ENCODE data around the gene SLCO3A1. TPM values are rescaled to one million over a fixed set of nuclear protein-coding genes. Genes with fewer than 3 reads are reported as not detected.

SLCO3A1 gene
- total RNA-seq, 1 donor, result 17.7 TPM

DNA sequence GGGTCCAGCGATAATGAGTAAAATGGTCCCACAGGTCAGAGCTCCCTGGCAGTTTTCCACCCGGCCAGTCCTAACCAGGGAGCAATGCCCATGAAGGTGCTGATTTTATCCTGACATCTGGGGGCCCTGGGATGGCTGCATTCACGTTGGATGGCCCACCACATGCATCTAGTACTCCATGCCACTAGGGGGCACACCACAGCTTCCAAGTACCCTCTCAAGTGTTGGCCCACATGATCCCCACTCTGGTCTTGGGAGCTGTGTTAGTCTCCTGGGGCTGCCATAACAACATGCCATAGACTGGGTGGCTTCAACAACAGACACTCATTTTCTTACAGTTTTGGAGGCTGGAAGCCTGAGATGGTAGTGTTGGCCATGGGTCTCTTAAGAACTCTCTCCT lies 225.5 kb downstream of the SLCO3A1 start:
- Histone ChIP-seq H3K4me3 (ENCODE audit: low read length) (no peak overlapping the region), H3K27me3 (ENCODE audit: insufficient read depth, low read length) (no peaks in the 10 kb centered on the region), H3K9me3 (ENCODE audit: low read depth, low read length) (no peaks in the 10 kb centered on the region), H3K4me1 (ENCODE audit: insufficient read depth, low read length) (peaks cover 31% of the 10 kb centered on the region)

DNA sequence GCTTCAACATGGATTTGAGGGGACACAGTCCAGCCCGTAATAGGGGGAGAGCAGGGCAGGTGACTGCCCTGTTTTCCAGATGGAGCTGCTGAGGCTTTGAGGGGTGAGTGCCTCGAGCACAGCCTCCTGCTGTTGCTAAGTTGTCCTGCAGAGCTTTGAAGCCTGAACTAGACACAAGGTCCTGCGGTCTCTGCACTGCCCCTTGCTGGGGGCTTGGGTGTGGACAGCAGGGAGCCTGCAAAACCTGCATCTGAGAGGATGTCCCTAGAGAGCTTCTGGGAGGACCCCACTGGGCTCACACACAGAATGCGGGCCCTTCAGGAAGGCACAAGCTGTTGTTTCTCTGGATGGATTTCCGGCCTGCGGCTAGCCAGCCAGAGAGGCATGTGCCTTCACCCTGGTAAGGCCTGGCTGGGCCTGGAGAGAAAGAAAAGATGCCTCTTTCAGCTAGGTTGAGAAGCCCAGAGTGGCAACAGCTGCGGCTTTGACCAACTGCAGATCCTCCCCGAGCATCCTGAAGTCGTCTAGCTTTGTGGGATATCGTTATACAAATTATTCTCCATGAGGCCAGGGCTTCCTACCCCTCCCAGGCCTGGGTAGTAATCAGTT lies 226.2 kb downstream of the SLCO3A1 start:
- Histone ChIP-seq H3K27me3 (ENCODE audit: insufficient read depth, low read length) (no peaks in the 10 kb centered on the region), H3K4me3 (ENCODE audit: low read length) (no peak overlapping the region), H3K4me1 (ENCODE audit: insufficient read depth, low read length) (peaks cover 24% of the 10 kb centered on the region), H3K9me3 (ENCODE audit: low read depth, low read length) (no peaks in the 10 kb centered on the region)

GRCh38 chr15:92082006-92082843 lies 228.7 kb downstream of the SLCO3A1 start:
- no peak overlapping the region for H3K4me3 ChIP-seq (ENCODE audit: low read length)
- H3K9me3 ChIP-seq (ENCODE audit: low read depth, low read length), result no peaks in the 10 kb centered on the region
- H3K4me1 ChIP-seq (ENCODE audit: insufficient read depth, low read length), result peaks cover 12% of the 10 kb centered on the region
- H3K27me3 ChIP-seq (ENCODE audit: insufficient read depth, low read length), result no peaks in the 10 kb centered on the region

DNA sequence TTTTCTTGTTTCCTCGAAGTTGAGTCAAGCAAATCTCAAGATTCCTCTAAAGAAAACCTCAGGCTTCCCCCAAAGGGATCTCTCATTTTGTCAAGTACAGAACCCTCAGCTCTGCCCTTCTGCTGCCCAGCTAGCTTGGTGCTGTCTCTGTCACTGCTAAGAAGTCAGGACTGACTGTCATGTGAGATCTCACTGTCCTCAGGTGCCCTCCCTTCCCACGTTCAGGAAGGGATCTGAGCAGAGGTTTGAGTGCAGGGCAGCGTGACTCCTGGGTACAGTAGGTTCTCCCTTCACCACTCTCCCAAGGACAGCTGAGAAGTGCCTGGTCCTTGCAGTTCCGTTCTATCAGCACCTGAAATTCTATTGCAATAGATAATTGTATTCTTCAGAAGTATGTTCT lies 229.7 kb downstream of the SLCO3A1 start:
- no peaks in the 10 kb centered on the region for H3K27me3 ChIP-seq (ENCODE audit: insufficient read depth, low read length)
- H3K4me3 ChIP-seq (ENCODE audit: low read length), result no peak overlapping the region
- H3K9me3 ChIP-seq (ENCODE audit: low read depth, low read length), result no peaks in the 10 kb centered on the region
- H3K4me1 ChIP-seq (ENCODE audit: insufficient read depth, low read length), result peaks cover 4% of the 10 kb centered on the region

- H3K9me3 ChIP-seq (ENCODE audit: low read depth, low read length), result no peaks in the 10 kb centered on the region
- no peaks in the 10 kb centered on the region for H3K27me3 ChIP-seq (ENCODE audit: insufficient read depth, low read length)
- peaks cover 9% of the 10 kb centered on the region for H3K4me1 ChIP-seq (ENCODE audit: insufficient read depth, low read length)
- no peak overlapping the region for H3K4me3 ChIP-seq (ENCODE audit: low read length)
Measured at GRCh38 chr15:92087211-92087610, 233.7 kb downstream of the SLCO3A1 start.

GRCh38 chr15:92091155-92091734 lies 237.7 kb downstream of the SLCO3A1 start:
- H3K27me3 ChIP-seq (ENCODE audit: insufficient read depth, low read length), result no peaks in the 10 kb centered on the region
- no peaks in the 10 kb centered on the region for H3K9me3 ChIP-seq (ENCODE audit: low read depth, low read length)
- peaks cover 32% of the 10 kb centered on the region for H3K4me1 ChIP-seq (ENCODE audit: insufficient read depth, low read length)
- no peak overlapping the region for H3K4me3 ChIP-seq (ENCODE audit: low read length)

- H3K4me1 ChIP-seq (ENCODE audit: insufficient read depth, low read length), result peaks cover 44% of the 10 kb centered on the region
- H3K4me3 ChIP-seq (ENCODE audit: low read length), result no peak overlapping the region
- no peaks in the 10 kb centered on the region for H3K27me3 ChIP-seq (ENCODE audit: insufficient read depth, low read length)
- H3K9me3 ChIP-seq (ENCODE audit: low read depth, low read length), result no peaks in the 10 kb centered on the region
Measured at GRCh38 chr15:92092289-92093105, 239.0 kb downstream of the SLCO3A1 start.

- no peak overlapping the region for H3K4me3 ChIP-seq (ENCODE audit: low read length)
- H3K9me3 ChIP-seq (ENCODE audit: low read depth, low read length), result no peaks in the 10 kb centered on the region
- no peaks in the 10 kb centered on the region for H3K27me3 ChIP-seq (ENCODE audit: insufficient read depth, low read length)
- H3K4me1 ChIP-seq (ENCODE audit: insufficient read depth, low read length), result peaks cover 45% of the 10 kb centered on the region
Measured at GRCh38 chr15:92095693-92096092, 242.2 kb downstream of the SLCO3A1 start.

GRCh38 chr15:92097474-92098178 lies 244.1 kb downstream of the SLCO3A1 start:
- Histone ChIP-seq H3K27me3 (ENCODE audit: insufficient read depth, low read length) (no peaks in the 10 kb centered on the region), H3K4me3 (ENCODE audit: low read length) (no peak overlapping the region), H3K4me1 (ENCODE audit: insufficient read depth, low read length) (peaks cover 34% of the 10 kb centered on the region), H3K9me3 (ENCODE audit: low read depth, low read length) (no peaks in the 10 kb centered on the region)

DNA sequence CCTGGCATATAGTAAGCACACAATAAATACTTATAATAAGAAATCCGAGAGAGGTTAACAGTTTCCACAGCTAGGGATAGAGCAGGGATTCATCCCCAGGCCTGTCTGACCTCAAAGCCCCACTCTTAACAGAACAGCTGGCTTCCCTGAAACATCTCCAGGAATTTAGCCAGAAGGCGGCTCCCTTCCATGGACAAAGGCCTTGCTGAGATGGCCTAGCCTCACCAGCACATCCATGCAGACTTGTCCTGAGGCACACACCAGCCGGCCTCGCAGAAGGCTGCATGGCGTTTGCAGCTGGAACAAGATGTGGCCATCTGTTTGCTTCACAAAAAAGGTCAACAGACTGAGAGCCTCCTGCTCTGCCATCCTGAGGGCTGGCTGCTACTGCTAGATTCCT lies 245.4 kb downstream of the SLCO3A1 start:
- Histone ChIP-seq H3K9me3 (ENCODE audit: low read depth, low read length) (no peaks in the 10 kb centered on the region), H3K4me3 (ENCODE audit: low read length) (no peak overlapping the region), H3K27me3 (ENCODE audit: insufficient read depth, low read length) (no peaks in the 10 kb centered on the region), H3K4me1 (ENCODE audit: insufficient read depth, low read length) (peaks cover 31% of the 10 kb centered on the region)

DNA sequence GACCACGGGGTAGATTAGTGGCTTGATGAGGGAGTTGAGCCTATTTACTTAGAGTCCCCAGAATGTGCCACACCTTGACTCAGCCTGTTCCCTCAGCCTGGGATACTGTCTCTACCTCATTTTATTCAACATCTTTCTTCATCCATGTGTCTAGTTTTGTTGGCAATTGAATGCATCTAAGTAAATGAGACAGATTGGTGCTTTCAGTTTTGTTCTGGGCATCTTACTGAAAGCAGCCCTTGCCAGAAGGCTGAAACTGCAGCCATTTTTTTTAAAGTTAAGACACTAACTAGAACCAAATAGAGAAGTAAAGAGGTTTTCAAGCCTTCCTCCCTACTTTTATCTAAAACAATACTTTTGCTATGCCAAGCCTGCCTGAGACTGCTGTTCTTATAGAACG lies 246.8 kb downstream of the SLCO3A1 start:
- H3K4me3 ChIP-seq (ENCODE audit: low read length), result no peak overlapping the region
- no peaks in the 10 kb centered on the region for H3K27me3 ChIP-seq (ENCODE audit: insufficient read depth, low read length)
- peaks cover 23% of the 10 kb centered on the region for H3K4me1 ChIP-seq (ENCODE audit: insufficient read depth, low read length)
- H3K9me3 ChIP-seq (ENCODE audit: low read depth, low read length), result no peaks in the 10 kb centered on the region

DNA sequence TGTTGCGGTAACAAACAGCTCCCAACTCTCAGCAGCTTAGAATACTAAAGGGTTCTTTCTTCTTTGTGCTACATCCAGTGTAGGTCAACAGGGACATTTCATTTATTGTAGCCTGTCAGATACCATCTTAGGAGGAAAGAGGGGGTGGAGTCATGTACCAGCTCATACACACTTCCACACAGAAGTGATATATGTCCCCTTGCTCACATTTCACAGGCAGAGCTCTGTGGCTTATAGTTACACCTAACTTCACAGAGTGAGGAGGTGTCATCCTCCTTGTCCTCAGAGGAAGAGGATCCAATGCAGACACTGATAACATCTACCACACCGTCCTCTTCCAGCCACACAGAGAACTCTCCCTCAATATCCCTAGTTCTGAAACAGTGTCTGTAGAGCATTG lies 247.2 kb downstream of the SLCO3A1 start:
- H3K27me3 ChIP-seq (ENCODE audit: insufficient read depth, low read length), result no peaks in the 10 kb centered on the region
- peaks cover 18% of the 10 kb centered on the region for H3K4me1 ChIP-seq (ENCODE audit: insufficient read depth, low read length)
- H3K4me3 ChIP-seq (ENCODE audit: low read length), result no peak overlapping the region
- H3K9me3 ChIP-seq (ENCODE audit: low read depth, low read length), result no peaks in the 10 kb centered on the region

DNA sequence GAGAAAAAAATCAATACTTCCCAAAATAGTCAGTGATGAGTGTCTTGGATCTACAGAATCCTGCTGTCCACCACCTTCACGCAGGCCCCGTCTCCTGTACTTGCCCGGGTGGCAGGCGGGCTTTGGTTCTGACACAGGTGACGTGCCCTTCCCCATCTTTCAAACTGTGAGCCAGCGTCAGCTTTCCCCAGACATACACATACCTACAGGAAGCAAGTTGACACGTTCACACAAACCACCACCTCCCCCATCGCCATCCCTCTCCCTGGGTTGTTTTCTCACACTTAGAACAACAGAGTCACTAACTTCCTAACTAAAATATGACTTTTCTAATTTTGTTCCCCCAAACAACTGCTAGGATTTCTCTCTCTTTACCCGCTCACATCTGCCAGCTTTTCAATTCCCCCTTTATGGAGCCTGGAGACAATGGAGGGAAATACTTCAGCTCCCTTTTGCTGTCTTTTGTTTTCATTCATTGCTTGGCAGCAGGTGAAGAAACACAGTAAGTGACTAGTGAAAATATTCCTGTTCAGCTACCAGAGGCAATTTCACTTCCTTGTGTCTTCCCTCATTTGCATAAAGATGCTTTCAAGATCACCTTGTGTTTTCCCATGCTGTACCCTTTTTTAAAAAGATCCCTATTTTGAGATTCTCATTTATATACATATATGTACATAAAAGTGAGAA lies 248.3 kb downstream of the SLCO3A1 start:
- no peaks in the 10 kb centered on the region for H3K9me3 ChIP-seq (ENCODE audit: low read depth, low read length)
- H3K27me3 ChIP-seq (ENCODE audit: insufficient read depth, low read length), result no peaks in the 10 kb centered on the region
- H3K4me3 ChIP-seq (ENCODE audit: low read length), result no peak overlapping the region
- peaks cover 7% of the 10 kb centered on the region for H3K4me1 ChIP-seq (ENCODE audit: insufficient read depth, low read length)

- Histone ChIP-seq H3K27me3 (ENCODE audit: insufficient read depth, low read length) (no peaks in the 10 kb centered on the region), H3K4me3 (ENCODE audit: low read length) (no peak overlapping the region)
Measured at GRCh38 chr15:92102395-92102755, 248.9 kb downstream of the SLCO3A1 start.

More at GRCh38 chr15:92102395-92102755, 248.9 kb downstream of the SLCO3A1 start:
- H3K4me1 ChIP-seq (ENCODE audit: insufficient read depth, low read length), result peaks cover 2% of the 10 kb centered on the region
- no peaks in the 10 kb centered on the region for H3K9me3 ChIP-seq (ENCODE audit: low read depth, low read length)

All from mononuclear cell (primary cell).